HG03103 (cell line): ENCODE data around the gene METTL17.
"Not testable (repeated sequence)": the region's sequence is repeated elsewhere in the genome, so short reads cannot be mapped to it uniquely, and the experiment has no call there.

ENCODE experiments used
- ATAC-seq: cut with Tn5 transposase; IDR thresholded peaks from one replicate; pipeline ENCODE4 v1.9.1; 2021; ENCODE audit warnings: low read depth; ENCODE audit not compliant: unreplicated experiment

The METTL17 gene, protein sequence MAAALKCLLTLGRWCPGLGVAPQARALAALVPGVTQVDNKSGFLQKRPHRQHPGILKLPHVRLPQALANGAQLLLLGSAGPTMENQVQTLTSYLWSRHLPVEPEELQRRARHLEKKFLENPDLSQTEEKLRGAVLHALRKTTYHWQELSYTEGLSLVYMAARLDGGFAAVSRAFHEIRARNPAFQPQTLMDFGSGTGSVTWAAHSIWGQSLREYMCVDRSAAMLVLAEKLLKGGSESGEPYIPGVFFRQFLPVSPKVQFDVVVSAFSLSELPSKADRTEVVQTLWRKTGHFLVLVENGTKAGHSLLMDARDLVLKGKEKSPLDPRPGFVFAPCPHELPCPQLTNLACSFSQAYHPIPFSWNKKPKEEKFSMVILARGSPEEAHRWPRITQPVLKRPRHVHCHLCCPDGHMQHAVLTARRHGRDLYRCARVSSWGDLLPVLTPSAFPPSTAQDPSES

DNA sequence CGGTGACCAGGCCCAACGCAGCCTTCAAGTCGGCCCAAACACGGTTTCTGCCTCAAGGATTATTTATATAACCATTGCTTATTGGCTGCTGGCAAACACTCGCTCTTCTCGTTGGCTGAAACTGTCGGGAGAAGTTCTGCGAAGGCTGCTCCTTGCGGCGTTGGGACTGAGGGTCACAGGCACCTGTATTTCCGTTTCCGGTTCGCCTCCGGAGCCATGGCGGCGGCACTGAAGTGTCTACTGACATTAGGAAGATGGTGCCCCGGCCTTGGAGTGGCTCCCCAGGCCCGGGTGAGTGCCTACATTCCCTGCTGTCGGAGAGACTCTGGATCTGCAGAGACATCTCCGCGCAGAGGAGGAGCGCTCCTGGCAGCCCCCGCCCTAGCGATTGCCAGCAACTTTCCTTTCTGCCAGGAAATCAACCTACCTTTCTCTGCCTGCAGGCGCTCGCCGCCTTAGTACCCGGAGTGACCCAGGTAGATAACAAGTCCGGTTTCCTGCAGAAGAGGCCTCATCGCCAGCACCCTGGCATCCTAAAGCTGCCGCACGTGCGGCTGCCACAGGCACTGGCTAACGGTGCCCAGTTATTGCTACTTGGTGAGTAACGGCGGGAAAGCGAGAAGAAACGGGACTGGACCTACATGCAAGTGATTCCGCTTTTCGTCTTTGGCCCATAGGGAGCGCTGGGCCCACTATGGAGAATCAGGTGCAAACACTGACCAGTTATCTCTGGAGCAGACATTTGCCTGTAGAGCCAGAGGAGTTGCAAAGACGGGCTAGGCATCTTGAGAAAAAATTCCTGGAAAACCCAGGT, at the start of gene METTL17:
METTL17 (plus strand) TSS at position 194 of the 814 bp plus-strand sequence; CDS start at position 217, 23 bp downstream.
- peak; percentile 93 for ATAC-seq

DNA sequence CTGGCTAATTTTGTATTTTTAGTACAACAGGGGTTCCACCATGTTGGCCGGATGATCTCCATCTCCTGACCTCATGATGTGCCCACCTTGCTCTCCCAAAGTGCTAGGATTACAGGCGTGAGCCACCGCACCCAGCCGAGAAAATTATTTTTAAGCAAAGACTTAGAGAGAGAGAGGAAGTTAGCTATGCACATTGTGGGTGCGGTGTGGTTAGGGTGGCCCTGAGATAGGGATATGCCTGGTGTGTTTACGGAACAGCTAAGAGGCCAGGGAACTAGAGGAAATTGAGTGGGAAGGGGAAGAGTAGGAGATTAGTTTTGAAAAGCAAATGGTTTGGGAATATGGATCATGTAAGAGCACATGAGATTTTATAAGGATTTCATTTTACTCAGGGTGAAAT, 44.6 kb upstream of the METTL17 start:
- ATAC-seq: not testable (repeated sequence)

DNA sequence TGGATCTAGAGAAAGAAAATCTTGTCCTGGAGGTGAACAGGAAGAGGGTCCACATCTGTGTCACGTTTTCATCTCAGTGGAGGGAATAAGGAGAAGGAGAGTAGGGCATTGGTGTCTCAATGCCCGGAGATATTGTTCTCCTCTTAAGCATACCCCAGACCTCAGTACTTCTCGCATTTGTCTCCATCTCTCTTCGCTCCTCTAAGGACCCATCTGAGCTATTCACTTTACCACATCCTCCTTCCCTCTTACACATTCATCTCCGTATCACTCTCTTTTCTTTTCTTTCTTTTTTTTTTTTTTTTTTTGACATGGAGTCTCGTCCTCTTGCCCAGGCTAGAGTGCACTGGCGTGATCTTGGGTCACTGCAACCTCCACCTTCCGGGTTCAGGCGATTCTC, 43.1 kb upstream of the METTL17 start:
- not testable (repeated sequence) for ATAC-seq

DNA sequence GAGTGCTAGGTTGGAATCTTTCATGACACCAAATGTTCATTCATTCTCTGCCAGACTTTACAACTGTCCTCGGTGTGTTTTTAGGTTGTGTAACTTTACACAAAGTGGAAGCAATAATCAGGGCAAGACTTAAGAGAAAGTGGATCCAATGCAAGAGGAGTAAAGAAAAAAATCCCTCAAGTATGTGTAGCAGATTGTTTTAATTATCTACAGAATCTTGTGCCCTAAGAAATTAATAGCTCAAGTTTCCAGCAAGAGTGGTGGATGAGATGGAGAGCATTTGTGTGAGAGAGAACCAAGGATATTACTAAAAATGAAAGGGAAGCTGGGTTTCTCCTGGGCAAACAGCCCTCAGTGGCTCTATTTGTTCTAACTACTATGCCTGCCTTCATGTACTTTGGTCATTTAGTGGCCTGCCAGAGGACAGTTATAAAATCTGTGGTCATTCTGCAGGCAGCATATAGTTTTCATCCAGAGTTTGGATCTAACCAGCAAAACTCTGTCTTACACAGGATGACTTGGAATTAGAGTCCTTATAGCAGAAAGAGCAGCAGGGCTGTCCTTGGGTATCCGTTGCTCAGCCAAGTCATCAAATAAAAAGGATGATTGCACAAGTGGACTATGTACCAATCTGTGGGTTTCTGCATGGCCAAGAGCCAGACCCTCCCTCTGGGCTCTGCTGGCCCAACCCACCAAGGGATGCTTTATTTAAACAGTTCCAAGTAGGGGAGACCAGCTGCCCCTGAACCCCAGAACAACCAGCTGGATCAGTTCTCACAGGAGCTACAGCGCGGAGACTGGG, 34.8 kb upstream of the METTL17 start, which contains the start of gene RNASE2:
RNASE2 (plus strand) TSS at position 752 of the 802 bp plus-strand sequence. CDS start 285 bp downstream, outside the sequence.
- not testable (repeated sequence) for ATAC-seq

DNA sequence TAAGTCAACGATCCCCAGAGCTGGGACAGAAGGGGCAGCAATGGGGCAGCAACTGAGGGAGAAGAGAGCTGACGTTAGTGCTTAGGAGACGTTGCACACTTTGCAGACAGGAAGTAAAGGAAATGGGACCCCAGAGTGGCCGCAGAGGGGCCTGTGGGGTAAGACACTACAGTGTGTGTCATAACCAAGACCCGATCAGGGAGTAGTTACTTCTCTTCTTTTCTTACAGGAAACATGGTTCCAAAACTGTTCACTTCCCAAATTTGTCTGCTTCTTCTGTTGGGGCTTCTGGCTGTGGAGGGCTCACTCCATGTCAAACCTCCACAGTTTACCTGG, 34.3 kb upstream of the METTL17 start:
- ATAC-seq: not testable (repeated sequence)

DNA sequence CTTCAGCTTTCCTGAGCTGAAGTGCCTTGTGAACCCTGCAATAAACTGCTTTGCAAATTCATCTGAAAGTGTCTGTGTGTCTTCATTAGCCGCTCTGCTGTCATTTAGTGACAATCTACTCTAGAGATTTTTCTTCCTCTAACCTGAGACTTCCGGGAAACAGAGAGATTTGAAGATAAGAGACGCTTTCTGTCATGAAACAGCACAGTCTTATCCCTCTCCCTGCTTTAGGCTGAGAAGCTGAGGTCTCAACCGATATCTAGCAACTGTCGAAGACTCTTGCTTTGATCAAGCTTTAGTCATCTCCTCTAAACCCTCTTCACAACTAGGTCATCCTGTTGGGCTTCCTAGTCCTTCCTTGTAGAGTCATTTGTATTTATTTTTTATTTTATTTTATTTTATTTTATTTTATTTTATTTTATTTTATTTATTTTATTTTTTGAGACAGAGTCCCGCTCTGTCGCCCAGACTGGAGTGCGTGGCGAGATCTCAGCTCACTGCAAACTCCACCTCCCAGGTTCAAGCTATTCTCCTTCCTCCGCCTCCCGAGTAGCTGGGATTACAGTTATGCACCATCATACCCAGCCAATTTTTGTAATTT, 33.3 kb upstream of the METTL17 start:
- no peak for ATAC-seq

DNA sequence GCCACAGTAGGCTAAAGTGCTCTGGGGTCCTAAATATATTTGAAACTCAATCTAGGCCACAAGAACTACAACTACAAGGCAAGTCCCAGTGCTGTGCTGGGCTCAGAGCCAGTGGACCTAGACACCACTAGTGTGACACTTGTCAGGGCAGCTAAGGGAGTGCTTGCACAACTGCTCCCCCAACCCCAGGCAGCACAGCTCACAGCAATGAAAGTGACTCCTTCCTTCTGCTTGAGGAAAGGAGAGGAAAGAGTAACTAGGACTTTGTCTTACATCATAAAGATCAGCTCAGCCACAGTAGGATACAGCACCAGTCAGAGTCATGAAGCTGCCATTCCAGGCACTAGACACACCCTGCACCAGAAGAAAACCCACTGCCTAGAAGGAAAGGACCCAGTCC, 30.8 kb upstream of the METTL17 start:
- not testable (repeated sequence) for ATAC-seq

DNA sequence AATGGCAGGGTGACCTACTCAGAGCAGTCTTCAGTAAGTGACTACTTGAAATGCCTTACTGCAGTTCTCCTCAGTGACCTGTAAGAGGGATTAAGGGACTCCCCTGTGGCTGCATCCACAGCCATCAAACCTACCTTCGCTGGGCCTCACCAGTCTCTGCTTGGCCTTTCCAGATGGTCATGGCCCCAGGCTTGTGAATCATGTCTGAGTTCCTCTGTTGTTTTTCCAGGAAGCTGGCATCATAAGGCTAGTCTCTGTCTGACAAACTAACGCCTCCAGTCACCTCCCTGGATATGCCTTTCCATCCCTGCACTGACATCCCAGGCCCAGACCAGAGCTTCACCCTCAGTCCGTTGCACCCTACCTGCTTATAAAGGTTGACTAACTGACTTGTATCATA, 20.4 kb upstream of the METTL17 start:
- no peak for ATAC-seq

DNA sequence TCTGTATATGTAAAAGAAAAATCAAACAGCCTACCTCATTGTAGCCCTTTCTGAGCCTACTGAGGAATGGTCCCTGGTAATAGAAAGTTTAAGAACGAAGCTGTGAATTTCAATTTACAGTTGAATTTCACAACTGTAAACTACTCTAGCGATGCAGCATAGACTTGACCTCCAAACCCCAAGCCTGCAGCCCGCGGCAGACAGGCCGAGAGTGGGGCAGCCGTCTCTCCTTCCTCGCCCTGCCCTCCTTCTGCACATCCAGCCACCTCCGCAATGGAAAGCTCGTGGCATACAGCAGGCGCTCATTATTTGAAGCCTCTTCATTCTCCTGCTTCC, 19.2 kb upstream of the METTL17 start:
- ATAC-seq: no peak

DNA sequence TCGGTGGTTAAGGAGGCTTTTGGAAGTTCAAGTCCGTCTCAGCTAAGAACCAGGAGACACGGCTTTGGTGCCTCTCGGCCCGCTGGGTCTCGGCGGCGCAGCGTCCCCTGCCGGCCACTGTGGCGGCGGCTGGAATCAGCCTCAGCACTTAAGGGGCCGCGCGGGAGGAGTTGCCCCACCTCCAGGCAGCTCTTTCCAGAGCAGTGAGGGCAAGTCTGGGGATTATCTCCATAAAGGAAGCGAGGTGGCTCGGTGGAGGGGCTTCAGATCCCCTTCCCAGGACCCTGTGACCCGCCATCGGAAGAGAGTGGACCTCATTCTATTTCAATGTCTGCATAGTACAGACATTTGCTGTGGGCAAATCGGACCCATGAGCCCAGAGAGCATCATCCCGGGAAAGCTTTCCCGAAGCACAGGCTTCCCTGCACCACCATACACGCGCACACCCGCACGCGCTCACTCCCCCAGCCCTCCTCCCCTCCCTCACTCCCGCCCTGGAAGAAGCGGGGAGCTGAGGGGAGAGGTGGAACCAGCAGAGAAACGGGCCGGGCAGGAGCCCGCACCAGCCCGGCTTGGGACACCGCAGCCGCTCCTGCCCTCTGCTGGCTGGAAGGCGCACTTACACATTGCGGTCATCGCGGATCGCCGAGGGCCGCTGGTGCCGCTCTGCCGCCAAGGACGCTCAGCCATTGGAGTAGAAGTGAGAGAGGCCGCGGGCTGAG, 18.6 kb upstream of the METTL17 start:
- peak; percentile 88 for ATAC-seq

DNA sequence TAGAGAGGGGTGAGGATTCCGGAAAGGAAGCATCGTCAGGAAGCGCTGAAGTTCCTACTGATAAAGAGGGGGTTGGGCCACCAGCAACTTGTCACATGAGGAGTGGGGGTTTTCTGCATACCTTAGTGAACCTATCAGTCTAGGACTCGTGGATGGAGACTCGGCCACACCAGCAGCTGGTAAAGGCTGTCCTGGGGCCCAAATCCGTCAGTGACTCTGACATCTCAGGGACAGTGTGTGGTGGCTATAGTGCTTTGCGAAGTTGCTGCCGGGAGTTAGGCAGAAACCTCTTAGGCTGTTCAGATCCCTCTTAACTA, 18.1 kb upstream of the METTL17 start:
- no peak for ATAC-seq

DNA sequence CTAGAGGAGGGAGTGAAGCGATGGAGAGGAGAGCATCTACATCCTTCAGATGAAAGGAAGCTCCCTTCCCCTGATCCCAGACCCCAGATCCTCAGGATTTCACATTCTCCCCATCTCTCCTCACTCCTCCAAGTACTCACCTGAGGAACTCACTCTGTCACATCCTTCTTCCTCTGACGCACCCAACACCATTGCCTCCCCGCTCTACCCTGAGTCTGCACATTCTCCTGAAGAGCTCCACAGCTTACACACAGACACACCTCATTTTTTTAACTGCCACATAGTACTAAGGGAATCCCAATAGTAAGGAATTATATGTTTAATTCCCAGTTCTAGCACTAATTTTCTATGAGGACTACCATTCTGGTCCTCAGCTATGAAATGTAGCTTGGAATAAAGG, 16.3 kb upstream of the METTL17 start:
- no peak for ATAC-seq

DNA sequence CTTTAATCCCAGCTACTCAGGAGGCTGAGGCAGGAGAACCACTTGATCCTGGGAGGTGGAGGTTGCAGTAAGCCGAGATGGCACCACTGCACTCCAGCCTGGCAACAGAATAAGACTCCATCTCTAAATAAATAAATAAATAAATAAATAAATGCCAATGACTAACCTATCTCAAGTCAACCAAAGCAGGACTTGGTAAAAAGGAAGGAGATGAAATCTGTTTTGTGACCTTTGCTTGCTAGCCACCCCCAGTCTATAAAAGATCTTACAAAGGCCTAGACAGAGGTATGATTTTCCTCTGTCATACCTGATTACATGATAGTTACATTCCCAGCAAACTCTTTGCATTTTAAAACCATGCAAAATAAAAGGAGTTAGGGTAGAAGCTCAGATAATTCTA, 13.5 kb upstream of the METTL17 start:
- ATAC-seq: no peak

DNA sequence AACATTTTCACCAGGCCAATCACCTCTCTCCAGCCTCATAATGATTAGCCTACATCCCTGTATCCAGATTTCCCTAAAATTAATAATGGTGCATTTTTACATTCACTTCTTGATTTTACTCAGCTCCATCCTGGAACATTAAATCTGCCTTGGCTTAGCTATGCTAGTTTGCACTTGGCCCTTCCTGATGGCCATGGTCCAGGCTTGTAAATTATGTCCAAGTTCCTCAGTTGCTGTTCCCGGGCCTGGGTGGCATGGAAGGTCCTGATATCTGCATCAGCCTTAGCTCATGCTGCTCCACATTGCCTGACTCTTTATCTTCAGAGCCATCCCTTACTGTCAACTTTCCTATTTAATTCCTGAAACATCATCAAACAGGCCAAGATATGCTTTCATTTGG, 11.1 kb upstream of the METTL17 start:
- ATAC-seq: no peak

DNA sequence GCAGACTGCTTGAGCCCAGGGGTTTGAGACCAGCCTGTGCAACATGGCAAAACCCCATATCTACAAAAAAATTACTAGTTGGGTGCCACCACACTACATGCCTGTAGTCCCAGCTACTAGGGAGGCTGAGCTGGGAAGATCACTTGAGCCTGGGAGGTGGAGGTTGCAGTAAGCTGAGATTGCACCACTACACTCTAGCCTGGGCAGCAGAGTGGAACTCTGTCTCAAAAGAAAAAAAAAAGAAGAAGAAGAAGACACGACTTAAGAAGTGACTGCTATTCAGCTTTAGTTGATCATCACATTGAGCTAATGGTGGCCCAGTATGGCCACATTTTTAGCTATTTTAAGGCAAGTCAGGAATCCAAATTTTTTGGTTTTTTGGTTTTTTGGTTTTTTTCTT, 8.9 kb upstream of the METTL17 start:
- no peak for ATAC-seq

DNA sequence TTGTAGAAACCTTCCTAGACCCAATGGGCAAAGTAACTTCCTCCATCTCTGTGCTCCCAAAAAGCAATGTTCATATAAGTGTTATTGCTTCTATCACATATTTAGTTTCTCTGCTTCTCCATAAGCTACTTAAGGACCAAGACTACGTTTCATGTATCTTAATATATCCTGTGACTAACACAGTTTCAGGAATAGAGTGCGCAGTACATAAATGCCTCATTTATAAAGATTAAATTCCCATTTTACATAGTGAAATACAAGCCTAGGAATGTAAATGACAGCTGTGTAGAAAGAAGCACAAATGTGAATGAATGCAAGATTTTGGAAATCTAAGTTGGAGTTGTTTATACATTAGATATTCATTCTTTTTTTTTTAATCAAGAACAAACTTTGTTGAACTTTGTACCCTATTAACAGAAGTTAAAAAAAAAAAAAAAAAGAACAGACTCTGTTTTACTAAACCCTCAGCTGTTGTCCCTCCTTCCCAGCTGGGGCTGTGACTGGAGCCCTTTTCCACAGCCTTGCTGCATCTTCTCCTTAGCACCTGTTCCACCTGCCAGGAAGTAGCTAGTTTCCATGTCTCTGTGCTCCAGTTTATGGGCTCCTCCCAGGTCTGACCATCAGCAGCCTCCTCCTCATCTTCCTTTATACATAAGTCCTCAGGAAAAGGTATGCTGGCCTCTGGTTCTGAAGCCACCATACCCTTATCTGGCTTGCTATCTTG, 7.0 kb upstream of the METTL17 start:
- ATAC-seq: no peak

DNA sequence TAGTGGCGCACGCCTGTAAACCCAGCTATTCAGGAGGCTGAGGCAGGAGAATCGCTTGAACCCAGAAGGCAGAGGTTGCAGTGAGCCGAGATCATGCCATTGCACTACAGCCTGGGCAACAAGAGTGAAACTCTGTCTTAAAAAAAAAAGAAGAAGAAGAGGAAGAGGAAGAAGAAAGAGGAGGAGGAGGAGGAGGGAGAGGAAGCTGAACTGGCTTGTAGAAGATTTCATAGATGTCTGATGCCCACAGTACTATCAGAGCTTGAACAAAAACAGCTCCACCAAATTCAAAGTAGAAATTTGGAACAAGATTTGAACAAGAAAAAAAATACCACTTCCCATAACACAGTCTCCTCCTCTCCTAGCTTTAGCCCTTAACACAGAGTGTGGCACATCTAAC, 4.1 kb upstream of the METTL17 start:
- ATAC-seq: not testable (repeated sequence)

DNA sequence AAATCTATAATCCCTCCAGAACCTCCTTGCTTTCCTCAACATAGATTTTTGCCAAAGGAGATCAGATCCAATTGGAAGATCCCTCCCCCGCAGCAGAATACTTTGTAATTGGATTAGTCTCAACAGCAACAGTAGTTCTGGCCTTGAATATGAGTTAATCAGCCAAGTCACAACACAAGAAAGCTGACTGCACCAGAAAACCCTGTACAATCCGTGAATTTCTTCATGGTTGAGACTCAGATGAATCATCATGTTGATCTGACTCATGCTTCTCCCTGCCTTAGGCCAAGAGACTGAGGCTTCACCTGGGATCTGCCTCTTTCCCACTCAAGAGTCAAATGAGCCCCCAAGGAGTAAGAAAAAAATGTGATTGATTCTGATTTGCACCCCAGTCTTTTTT, 3.0 kb upstream of the METTL17 start:
- ATAC-seq: no peak

DNA sequence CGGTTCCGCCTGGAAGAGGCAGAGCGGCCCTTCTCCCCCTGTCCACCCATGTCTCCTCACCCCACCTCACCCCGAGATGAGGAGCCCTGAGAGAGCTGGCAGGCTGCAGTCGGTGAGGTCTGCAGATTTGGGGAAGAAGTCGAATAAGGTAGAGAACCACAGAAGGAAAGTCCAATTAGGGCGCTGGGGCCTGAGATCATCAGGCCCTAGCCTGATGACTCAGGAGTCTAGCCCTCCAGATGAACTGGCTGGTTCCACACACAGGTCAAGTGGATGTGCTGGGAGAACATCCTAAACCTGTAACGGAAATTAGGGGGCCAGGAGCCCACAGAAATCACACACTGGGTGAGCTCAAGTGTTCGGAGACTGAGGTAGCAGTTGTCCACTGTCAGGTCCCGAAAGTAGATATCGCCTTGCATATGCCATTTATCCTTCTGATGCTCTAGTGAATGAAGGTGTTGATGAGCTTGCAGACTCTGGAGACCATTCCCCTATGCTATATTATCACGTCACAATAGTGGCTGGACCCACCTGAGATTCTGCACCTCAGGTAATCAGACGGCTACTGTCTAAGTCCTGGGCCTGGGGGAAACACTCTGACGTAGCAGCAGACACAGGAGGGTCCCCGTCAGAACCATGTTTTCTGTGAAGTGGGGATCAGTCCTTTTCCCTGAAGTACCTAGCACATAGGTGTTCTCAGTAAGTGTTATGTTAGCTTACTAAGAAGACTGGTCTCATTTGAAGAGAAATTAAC, 886 bp upstream of the METTL17 start:
- ATAC-seq: no peak
